Raji (cell line): ENCODE results near the gene GNAL.

Experiments used
- POLR2A ChIP-seq: IDR thresholded peaks from 2 replicates; pipeline ENCODE4 v1.6.1; 2011; ENCODE audit warnings: low read depth, low read length, control low read depth; ENCODE audit not compliant: insufficient read depth

GNAL gene

DNA sequence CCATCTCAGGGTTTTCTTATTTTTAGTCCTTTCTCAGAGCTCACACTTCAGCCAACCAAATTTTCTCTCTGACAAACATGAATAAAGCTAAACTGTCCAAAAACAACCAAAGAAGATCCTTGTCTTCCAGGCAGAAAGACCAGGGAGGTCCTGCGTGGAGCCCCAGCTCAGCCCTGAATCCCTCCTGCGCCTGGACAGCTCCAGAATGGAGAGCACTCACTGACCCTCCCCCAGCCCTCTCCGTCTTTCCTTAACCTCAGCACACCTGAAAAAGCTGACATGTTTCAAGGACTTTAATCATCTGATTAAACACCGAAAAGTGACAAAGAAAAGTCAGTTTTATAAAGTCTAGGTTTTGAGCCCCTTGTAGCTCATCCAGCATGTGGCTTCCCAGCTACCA lies 22.9 kb upstream of the GNAL start:
- TF ChIP-seq POLR2A = no peak

- TF ChIP-seq POLR2A = no peak
Measured at GRCh38 chr18:11666831-11667230, 22.2 kb upstream of the GNAL start.

DNA sequence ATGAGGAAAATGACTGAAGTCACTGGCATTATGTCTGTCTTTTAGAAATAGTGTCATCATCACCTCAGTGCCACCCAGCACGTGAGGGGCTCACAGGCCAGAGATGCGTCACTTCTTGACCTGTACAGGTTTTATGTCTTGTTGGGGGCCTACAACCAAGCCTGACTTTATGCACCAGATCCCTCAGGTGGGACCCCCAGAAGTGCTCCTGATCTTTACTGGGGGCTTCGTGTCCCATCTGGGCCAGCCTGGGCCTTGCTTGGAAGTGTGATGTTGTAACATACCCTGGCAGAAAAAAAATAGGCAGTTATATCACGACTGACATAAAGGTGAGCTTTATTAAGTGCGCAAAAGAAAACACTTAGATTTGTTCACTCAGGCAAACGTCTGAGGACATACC lies 21.5 kb upstream of the GNAL start:
- no peak for TF ChIP-seq POLR2A

- TF ChIP-seq POLR2A = no peak
Measured at GRCh38 chr18:11668441-11669169, 20.5 kb upstream of the GNAL start.

DNA sequence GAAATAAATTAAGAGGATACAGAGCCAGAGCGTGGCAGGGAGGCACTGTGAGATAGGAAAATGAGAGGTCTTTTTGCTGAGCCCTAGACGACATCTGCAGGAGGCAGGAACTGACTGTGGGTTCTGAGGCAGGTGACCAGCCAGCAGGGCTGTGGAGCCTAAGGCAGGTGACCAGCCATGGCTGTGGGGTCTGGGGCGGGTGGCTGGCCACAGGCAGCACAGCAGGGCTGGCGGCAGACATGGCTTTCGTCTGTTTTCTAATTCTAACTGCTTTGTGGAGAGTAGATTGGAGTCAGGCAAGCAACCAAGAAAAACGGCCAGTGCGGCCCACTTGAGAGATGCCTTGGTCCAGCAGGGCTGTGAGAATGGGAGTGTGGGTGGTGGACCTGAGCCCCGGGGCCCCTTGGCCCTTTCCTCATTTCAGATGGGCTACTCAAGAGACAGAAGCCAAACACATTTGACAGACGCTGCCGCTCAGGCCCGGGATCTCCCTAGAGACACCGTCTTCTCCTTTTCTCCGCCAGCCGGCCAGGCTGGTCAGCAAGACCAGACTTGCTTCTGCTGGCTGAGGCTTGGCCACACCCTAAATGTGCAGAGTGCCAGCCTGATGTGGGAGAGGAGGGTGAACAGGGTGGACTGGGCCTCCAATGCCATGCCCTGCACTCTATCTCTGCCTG lies 19.7 kb upstream of the GNAL start:
- TF ChIP-seq POLR2A = no peak

DNA sequence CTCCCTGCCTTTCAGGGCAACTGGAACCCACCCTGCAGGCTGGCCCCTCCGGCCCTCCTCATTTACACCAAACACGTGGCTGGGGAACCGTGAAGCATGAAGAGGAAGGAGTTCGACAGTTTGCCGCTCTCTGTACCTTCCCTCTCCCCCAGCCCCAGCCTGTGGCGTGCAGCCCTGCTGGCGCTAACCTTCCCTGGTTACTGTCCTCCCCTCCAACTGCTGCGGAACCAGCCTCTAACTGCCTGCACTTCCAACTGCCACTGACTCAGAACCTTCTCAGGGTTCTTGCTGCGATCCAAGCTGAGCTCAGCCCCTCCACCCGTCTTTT lies 19.2 kb upstream of the GNAL start:
- TF ChIP-seq POLR2A = no peak

- TF ChIP-seq POLR2A = no peak
Measured at GRCh38 chr18:11671156-11671555, 17.9 kb upstream of the GNAL start.

DNA sequence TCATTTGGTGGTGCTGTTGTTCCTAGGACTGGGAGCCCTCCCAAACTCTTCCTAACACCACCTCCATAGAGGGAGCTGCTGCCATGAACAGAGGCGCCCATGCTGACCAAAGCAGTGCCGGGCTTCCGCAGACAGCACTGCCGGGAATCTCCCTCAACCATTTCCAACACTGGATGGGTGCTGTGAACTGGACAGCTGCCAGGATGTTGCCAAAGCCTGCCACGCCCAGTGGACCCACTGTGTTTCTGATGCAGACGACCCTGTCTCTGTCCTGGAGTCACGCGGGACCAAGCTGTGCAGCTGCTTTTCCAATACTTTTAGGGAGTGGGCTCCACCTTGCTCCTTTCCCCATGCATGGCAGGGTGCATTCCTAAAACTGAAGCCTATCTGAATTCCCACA lies 16.9 kb upstream of the GNAL start:
- TF ChIP-seq POLR2A = no peak

- TF ChIP-seq POLR2A = no peak
Measured at GRCh38 chr18:11672846-11673454, 16.1 kb upstream of the GNAL start.

DNA sequence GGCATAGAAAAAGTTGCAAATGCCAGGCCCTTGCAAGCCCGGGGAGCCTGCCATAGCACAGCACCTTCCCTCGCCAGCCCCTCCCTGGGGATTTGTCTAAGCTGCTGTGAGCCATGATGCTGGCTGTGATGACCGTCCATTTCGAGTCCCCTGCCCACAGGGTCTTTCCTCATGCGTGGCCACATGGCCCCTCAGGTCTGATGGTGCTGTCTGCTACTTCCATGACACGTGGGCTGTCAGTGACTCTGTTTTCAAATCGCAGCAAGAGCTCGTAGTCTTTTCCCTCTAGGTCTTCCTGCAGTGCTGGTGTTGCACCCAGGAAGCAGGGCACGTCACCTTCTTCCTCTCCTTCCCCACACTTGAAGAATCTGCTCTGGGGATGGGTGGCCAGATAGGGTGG lies 15.5 kb upstream of the GNAL start:
- TF ChIP-seq POLR2A = no peak

DNA sequence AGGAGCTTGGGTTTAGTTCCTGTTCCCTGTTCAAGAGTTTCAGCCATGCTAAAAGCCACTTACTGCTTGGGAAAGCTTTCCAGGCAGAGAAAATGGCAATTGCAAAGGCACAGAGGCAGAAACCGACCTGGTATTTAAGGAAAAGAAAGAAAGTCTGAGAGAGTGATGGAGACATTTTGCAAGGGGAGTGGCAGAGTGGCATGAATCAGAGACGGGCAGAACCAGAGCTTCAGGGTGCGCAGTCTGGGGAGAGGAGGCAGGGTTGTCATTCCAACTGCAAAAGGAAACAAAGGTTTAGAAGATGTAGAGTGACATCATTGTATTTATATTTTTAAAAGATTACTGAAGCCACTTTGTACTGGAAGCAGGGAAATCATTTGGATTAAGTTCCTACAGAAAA lies 14.9 kb upstream of the GNAL start:
- TF ChIP-seq POLR2A = no peak

DNA sequence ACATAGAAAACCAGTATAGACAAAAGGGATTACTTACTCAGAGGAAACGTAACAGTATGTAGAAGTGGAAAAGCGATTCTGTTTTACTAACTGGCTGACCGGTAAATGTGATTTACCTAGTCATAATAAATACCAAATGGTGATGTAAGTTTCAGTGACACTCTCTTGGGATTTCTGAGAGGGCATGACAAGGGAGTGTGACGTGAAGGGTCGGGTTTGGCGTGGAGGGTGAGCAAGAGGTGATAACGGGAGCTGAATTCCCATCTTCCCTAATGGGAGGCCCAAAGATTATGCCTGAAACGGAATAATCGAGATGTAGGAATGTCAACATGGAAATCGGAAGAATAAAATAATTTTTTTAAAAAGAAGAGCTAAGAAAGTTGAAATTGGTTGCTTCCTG lies 12.7 kb upstream of the GNAL start:
- TF ChIP-seq POLR2A = no peak

DNA sequence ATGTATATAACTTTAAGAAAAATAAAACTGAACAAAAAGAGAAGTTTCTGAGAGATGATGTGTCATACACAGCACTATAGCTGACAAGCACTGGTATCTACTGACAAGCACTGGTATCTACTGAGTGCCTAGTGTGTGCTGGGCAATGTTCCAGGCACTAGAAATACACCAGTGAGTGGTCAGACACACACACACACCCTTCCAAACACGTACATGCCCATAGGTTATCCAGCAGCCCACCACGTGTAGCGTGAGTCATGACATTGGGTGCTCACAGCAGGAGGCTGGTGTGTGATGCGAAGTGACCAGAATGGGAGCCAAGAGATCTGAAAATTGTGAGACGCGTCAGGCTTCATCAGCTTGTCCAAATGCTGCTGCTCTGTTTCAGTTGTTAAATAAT lies 12.2 kb upstream of the GNAL start:
- TF ChIP-seq POLR2A = no peak

DNA sequence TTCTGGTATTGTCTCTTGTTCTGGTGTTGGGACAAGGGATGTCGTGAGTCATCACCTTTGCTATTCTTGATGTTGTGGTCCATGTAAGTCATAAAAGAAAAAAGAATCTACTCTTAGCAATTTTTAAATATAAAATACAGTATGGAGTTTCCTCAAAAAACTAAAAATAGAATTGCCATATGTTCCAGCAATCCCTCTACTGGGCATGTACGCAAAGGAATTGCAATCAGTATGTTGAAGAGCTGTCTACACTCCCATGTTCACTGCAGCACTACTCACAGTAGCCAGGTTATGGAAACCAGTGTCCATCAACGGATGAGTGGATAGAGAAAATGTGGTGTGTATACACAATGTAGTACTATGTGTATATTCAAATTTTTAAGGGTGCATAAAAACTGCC lies 10.9 kb upstream of the GNAL start:
- TF ChIP-seq POLR2A = no peak

GRCh38 chr18:11689669-11690565 lies 853 bp downstream of the GNAL start:
- no peak for TF ChIP-seq POLR2A
